Activated CD8-positive, alpha-beta memory T cell treated with anti-CD3 and anti-CD28 coated beads for 1 hour (primary cell): Measurements from ENCODE around the gene AFDN.

Experiments used
- DNase-seq, 2 donors: peaks; one replicate each; pipeline ENCODE4 v3.0.0-alpha.2; 2020; ENCODE audit warnings: low read depth in 1 of 2; ENCODE audit errors: extremely low read depth in 1 of 2

Gene AFDN

DNA sequence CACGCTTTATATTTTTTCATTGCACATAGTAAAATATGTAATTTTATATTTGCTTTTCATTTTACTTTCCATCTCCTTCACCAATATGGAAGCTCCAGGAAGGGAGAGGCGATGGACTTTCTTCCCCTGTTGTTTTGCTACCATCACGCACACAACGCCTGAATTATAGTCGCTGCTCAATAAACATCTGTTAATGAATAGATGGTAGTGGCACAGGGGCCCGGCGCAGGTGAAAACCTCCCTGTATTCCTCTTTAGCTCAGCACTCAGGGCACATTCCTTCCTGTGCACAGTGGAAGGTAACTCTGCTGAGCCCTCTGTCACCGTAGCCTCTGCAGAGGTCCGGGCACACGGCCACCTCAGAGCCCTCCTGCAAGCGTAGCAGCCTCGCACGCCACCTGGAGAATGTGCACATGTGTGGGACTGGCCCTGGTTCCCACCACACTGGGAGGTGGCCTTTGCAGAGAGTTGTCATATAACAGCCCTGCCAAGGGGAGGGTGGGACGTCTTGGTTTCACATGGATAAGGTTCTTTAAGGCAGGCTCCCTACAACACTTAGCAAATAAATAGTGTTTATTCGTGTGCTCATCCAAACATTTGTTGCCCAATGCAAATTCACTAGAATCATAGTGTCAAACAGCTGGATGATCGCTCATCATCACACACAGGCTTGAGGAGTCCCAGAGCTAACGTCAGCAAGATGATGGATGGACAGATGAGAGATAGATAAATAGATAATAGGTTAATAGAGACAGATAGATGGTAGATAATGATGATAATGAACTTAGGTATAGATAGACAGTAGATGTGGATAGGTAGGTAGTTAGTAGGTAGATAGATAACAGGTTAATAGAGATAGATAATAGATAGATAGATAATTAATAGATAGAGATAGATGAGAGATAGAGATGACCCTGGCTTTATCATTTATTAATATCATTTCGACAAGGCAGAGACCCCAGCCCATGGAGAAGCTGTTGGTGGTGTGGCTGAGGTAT lies 32.3 kb upstream of the AFDN start:
- no peak for DNase-seq

DNA sequence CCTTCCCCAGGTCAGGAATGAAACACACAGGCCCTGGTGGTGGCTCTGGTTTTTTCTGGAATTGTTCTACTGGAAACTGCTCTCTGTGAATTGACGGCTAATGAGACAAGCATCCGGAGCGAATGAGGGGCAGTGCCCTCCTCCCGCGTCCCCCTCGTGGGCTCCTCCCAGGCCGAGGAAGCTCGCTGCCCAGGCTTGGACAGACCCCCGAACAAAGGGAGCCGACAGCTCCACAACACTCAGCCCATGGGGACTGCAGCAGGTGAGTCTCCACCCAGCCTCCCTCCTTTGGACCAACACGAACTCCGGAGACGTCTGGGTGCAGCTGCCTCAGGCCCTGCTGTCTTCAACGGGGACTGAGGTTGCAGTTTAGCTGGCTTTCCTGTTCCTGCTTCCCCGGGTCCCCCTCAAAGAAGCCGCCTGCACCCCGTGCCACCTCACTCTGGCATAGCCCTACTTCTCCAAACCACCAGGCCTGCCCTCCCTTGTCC lies 31.3 kb upstream of the AFDN start:
- no peak for DNase-seq

DNA sequence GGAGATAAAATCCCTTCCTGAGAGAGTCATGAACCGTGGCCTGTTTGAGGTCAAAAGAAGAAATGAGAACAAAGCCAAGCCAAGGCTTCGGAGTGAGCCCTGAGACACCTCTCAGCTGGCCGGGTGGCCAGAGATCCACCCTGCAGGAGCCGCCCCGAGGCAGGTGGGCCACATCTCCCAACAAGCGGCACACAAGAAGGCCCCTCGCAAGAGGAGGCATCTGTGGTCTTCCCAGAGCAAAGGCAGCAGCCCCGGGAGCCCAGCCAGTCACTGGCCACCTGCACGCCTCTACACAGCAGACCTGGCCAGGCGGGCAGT lies 30.9 kb upstream of the AFDN start:
- DNase-seq: no peak

GRCh38 chr6:167796192-167796981 lies 30.3 kb upstream of the AFDN start:
- no peak for DNase-seq

DNA sequence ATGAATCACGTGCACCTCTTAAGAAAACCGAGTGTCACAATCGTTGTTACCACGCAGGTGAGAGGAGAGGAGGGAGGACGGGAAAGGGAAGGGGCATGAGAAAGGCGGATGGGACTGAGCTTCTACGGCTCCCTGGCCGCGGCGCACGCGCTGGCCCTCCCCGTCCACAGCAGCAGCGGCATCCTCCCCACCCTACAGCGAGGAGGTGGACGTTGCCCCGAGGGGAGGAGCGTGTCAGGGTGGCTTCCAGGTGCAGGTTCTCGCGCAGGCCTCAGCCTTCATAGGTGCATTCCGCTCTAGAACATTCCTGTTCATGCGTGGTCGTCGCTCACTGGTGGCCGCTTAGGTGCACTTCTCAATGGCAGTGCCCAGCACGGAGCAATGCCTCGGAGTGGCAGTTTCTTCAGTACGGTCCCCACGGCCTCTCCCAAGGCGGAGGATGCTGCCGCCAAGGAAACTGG lies 29.7 kb upstream of the AFDN start:
- no peak for DNase-seq

DNA sequence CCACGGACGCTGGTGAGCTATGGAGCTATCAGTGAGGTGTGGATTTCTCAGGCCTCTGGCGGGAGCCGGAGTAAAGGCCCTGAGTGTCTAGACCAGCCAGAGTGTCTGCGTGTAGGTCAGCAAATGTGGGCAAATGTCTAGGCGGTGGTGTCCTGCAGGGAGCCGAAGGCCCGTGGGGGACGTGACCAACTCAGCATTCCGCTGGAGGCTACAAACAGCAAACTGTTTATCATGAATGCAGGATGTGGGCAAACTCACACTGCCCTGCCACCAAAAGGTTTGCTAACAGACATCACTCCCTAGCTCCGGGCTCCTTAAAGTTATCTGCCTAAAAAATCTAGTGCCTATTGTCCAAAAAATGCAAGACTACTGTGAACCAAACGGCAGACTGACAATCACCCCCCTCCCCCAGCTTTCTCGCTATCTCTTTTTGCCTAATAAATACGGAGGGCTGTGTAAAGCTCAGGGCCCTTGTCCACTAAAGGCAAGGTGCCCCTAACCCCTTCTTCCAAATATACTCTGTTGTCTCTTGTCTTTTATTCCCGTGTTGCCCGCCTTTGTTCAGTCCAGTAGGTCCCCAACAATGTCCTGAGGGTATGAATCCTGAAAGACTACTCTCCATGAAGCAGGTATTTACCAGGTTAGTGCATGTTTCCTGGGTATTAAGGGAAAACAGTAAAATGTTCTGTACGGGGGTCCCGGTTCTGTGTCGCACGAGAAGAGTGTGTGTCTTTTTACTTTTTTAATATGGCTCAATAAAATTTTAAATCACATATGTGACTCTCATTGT lies 29.0 kb upstream of the AFDN start:
- DNase-seq: no peak

DNA sequence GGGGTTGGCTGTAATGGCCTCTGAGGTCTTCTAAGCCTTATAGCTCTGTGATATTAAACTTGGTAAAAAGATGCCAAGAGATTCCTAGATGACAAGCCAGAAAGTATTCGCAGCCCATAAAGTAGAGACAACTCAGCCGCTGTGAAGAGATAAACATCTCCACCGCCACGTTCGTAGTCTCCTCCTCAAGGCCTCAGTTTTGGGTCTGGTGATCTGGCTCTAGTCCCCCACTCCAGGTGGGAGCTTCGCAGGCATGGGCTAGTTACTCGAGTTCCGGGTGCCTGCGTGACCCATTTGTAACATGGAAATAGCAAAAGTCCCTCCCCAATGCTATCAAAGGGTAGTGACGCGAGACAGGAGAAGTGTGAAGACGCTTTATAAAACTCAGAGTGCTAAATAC lies 28.3 kb upstream of the AFDN start:
- no peak for DNase-seq

- no peak for DNase-seq
Measured at GRCh38 chr6:167799033-167799821, 27.5 kb upstream of the AFDN start.

GRCh38 chr6:167800549-167800948 lies 26.2 kb upstream of the AFDN start:
- no peak for DNase-seq

DNA sequence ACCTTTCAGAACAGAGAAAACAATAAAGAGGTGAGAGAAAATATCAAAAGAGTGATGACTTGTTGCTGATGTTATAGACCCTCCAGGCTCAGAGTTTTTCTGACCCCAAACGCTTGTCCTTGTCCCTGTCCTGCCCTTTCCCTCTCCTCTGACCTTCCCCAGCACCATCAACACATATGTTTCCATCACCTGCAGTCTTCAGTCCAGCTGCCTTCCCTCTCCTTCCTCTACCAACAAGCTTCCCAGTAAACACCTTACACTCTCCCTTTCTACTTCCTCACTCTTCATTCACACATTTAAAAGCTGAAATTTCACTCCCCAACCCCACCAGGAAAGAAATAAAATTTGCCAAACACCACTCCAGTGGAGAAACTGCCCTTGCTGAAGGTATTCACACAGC lies 25.4 kb upstream of the AFDN start:
- DNase-seq: no peak

GRCh38 chr6:167802339-167802738 lies 24.4 kb upstream of the AFDN start:
- DNase-seq: no peak

DNA sequence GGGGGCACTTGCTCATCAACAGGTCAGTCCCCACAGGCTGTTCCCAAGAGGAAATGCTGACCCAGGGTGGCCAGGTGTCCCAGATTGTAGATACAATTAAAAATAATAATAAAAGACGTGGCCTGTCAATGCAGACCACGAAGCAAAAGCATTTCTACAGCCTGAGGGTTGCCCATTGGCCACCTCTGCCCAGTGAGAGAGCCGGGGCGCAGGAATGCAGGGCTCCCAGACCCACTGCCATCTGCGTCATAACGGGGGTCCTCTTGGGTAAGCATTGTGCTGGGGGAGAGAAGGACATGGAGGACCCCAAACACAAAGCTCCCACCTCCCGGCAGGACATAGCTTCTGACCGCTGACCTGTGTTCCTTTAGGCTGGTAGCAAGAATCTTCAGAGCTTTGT lies 22.9 kb upstream of the AFDN start:
- DNase-seq: no peak

DNA sequence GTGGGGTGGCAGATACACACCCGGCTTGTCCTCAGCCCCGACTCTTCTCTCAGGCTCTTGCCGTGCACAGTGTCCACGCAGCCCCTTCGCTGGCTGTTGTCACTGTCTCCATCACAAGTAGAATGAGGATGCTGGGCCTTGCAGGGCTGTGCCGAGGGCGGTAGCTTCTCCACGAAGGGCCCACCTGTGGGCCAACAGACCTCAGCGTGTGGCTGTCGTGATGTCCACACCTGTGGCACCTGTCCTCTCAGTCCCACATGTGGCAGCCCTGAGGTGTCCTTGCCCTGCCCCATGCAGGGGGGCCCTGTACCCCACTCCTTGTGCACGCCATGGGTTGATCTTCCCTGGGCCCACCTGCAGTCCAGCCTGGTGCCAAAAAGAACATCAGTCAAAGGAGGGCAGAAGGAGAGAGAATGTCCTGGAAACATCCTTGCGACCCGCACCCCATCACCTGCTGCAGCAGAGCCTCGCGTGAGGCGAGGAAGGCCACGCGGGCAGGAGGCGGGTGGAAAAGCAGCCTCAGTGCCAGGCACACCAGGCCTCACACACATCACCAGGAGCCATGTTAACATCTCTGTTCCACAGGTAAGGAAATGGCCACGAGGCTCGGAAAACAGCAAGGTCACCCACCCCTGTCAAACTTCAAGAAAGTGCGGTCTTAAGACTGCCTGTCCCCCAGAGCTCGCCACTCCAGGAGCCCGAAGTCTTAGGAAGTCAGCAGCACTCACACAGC lies 22.3 kb upstream of the AFDN start:
- no peak for DNase-seq

DNA sequence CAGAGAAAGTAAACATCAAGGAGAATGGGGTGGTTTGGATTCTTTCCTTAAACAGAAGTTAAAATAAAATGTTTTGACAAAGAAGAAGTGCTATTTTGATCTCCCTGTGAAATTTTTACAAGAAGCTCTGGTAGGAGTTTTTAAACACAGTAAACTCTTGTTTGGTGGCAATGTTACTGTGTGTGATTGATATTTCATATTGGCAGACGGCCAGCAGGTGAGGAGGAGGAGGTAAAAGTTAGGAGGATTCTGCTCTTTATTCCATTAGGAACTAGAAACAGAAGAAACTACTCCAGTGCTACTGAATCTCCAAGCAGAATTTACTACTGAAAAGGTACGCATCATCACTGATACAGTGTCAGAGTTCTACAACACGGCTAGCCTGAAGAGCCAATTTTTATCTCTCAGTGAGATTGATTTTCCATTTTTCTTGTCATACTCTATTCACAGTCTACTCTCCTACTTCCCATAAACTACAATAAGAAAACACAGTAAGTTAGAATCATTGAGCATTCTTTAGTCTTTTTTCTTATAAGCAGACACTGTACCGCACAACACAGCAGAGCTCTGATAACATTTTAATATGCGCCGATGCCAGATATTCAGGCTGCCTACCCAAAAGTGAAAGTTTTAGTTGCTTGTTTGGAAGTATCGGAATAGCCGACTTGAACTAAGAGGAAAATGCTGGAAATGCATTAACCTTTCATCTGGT lies 21.2 kb upstream of the AFDN start:
- no peak for DNase-seq

DNA sequence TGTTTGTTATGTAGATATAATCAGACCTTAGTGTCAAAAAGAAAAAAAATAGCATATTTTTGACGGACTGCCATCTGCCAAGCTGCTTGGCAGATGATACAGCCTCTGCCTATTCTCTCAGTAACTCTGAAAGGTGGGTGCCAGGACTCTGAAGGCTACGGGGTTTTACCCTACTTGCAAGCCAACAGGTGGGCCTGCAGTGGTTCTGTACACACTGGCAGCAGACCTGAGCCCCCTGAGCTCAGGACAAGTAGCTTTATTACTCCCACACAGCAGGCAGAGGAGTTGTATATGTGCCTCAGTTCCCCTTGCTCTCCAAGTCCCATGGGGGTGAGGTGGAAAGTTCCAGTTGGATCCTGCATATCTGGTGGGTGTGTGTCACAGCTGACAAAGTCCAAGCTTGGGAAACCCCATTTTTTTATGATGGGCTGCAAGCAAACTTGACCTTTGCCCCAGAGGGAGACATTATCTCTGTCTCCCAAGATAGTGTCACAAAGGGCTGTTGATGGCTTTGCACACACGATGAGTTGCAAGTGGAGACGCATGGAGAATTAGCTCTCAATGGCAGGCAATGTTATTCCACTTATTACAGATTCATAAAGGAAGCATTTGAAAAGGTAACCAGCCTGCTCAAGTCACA lies 20.5 kb upstream of the AFDN start:
- no peak for DNase-seq

DNA sequence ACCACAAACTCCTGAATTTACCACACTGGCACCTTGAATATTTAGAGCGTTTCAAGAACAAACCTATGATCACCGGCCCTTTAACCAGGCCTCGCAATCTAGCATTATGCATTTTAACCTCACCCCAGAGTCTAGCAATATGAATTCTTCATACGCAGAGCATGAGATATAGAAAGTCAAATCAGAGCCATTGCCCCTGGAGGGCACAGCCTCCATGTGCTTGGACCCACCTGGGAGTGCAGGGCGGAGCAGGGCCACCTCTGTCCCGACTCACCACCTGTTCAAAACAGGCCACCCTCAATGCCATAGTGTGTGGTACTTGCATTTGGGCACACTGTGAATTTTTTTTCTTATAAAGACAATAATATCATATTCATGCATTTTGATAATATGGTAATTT lies 19.5 kb upstream of the AFDN start:
- DNase-seq: no peak

GRCh38 chr6:167807756-167808155 lies 19.0 kb upstream of the AFDN start:
- no peak for DNase-seq

- DNase-seq: no peak
Measured at GRCh38 chr6:167811040-167811439, 15.7 kb upstream of the AFDN start.
